K562 (cell line): ENCODE data around the gene TMEM41B. TPM values are rescaled to one million over a fixed set of nuclear protein-coding genes. Genes with fewer than 3 reads are reported as not detected.

Experiments
- ATF7 ChIP-seq: fragments of 450-650 bp; IDR thresholded peaks from 2 replicates; pipeline ENCODE4 v1.7.1; 2014; ENCODE audit warnings: mild to moderate bottlenecking, moderate library complexity
- BHLHE40 ChIP-seq: IDR thresholded peaks from 2 replicates; pipeline ENCODE4 v1.6.1; 2011; ENCODE audit warnings: low read length, improper control_type of control experiment
- CHAMP1 ChIP-seq: fragments of 450-650 bp; IDR thresholded peaks from 2 replicates; pipeline ENCODE4 v1.6.1; 2016; ENCODE audit warnings: mild to moderate bottlenecking
- ESRRB ChIP-seq: fragments of 250-450 bp; sonication (Bioruptor Pico); IDR thresholded peaks from 2 replicates; pipeline ENCODE4 v1.5.0; 2020; ENCODE audit warnings: mild to moderate bottlenecking, moderate library complexity, borderline replicate concordance
- ETS2 ChIP-seq: IDR thresholded peaks from 2 replicates; pipeline ENCODE4 v1.6.1; 2016; ENCODE audit warnings: borderline replicate concordance, missing genetic modification characterization, mild to moderate bottlenecking, moderate library complexity, missing compliant biosample characterization; ENCODE audit not compliant: poor library complexity, severe bottlenecking
- GTF2A2 ChIP-seq: IDR thresholded peaks from 2 replicates; pipeline ENCODE4 v1.6.1; 2016; ENCODE audit warnings: mild to moderate bottlenecking, missing genetic modification characterization, missing compliant biosample characterization
- LARP7 ChIP-seq: fragments of 450-650 bp; IDR thresholded peaks from 2 replicates; pipeline ENCODE4 v1.6.1; 2016
- MCM2 ChIP-seq: fragments of 450-650 bp; IDR thresholded peaks from 2 replicates; pipeline ENCODE4 v1.6.1; 2017; ENCODE audit warnings: low read depth, mild to moderate bottlenecking
- POU5F1 ChIP-seq: fragments of 150-350 bp; IDR thresholded peaks from 2 replicates; pipeline ENCODE4 v1.6.1; 2014; ENCODE audit warnings: borderline replicate concordance, low read length, low read depth, mild to moderate bottlenecking; ENCODE audit not compliant: partially characterized antibody
- PRMT5 ChIP-seq: sonication (generic); formaldehyde crosslinking; IDR thresholded peaks from 2 replicates; pipeline ENCODE4 v1.5.0; 2020; ENCODE audit warnings: missing genetic modification reagents
- THRAP3 ChIP-seq: fragments of 450-650 bp; IDR thresholded peaks from 2 replicates; pipeline ENCODE4 v1.6.1; 2016; ENCODE audit warnings: mild to moderate bottlenecking, inconsistent platforms, borderline replicate concordance
- ZBTB7A ChIP-seq: IDR thresholded peaks from 2 replicates; pipeline ENCODE4 v1.6.1; 2011; ENCODE audit warnings: low read depth, mild to moderate bottlenecking, low read length, moderate library complexity, borderline replicate concordance; ENCODE audit not compliant: control insufficient read depth
- ZC3H4 ChIP-seq: sonication (generic); formaldehyde crosslinking; IDR thresholded peaks from 2 replicates; pipeline ENCODE4 v1.9.0; 2021; ENCODE audit warnings: missing genetic modification reagents, borderline replicate concordance
- ZNF232 ChIP-seq: sonication (generic); formaldehyde crosslinking; IDR thresholded peaks from 2 replicates; pipeline ENCODE4 v1.8.0; 2022; ENCODE audit warnings: mild to moderate bottlenecking, missing genetic modification reagents
- ZNF274 ChIP-seq: IDR thresholded peaks from 2 replicates; pipeline ENCODE4 v1.6.1; 2011; ENCODE audit warnings: low read depth, mild to moderate bottlenecking, low read length, moderate library complexity, borderline replicate concordance
- ZNF561 ChIP-seq: fragments of 450-650 bp; formaldehyde crosslinking; conservative IDR thresholded peaks from 2 replicates; pipeline ENCODE4 v1.4.0; 2020; ENCODE audit warnings: mild to moderate bottlenecking, moderate library complexity
- ZNF609 ChIP-seq: sonication (generic); formaldehyde crosslinking; IDR thresholded peaks from 2 replicates; pipeline ENCODE4 v1.8.1; 2023; ENCODE audit warnings: missing genetic modification reagents, mild to moderate bottlenecking, borderline replicate concordance
- ZNF639 ChIP-seq, 2 experiments: fragments of 200-800 bp in 1 of 2; sonication (Bioruptor generic) in 1 of 2; sonication (generic) in 1 of 2; formaldehyde crosslinking in 1 of 2; IDR thresholded peaks in 1 of 2; conservative IDR thresholded peaks in 1 of 2; 2 replicates each; pipeline versions ENCODE4 v1.5.0 to v1.6.1; 2016 to 2020; ENCODE audit warnings: missing compliant biosample characterization in 1 of 2, missing genetic modification characterization in 1 of 2, missing genetic modification reagents in 1 of 2
- polyA plus RNA-seq, 8 experiments: library from polyadenylated mRNA; depleted of rRNA in 4 of 8; stranded (reverse) in 5 of 8; unstranded in 3 of 8; fragments of >200 nt; fragmentation: Nextera tagmentation in 2 of 8; fragmentation: Illumina TruSeq in 1 of 8; extraction: Ambion mirVana in 2 of 8; extraction: Trizol in 1 of 8; gene quantifications; 2 replicates each; pipeline versions ENCODE4 v1.2.1 to v1.2.3, GENCODE V29; 2011 to 2014; ENCODE audit warnings: inconsistent platforms in 1 of 8, missing spikeins in 1 of 8
- total RNA-seq, 7 experiments: library from RNA; depleted of rRNA in 6 of 7; stranded (reverse); fragments of >200 nt in 6 of 7; fragmentation: Illumina TruSeq in 2 of 7; extraction: Trizol in 2 of 7; gene quantifications; 2 replicates each; pipeline versions ENCODE4 v1.2.1 to v1.2.3, GENCODE V29; 2011 to 2021; ENCODE audit warnings: low replicate concordance in 1 of 7

The TMEM41B gene
- total and polyA plus RNA-seq, 9 of the 15 experiments (the other 6 are each of a cell fraction or from before 2014, with no cell fraction given) = 17.1 to 89.6 (median 48.7) TPM

GRCh38 chr11:9264316-9265210 is 49.8 kb downstream of the TMEM41B start (continued):
- TF ChIP-seq ESRRB (CRISPR knock-in tag) (no peak), ZC3H4 (CRISPR knock-in tag) (peak; percentile 92), CHAMP1 (no peak), ATF7 (no peak), THRAP3 (no peak), ZNF639 (CRISPR knock-in tag; conservative IDR thresholded peaks at IDR 0.05 in 1 of 2, IDR thresholded peaks at IDR 0.05 in 1 of 2) (0 out of 4 replicates have a peak, but pooled peaks of 1 of the 2 experiments have one; percentile 28), ETS2 (tag) (no peak), BHLHE40 (no peak), PRMT5 (CRISPR knock-in tag) (no peak), ZNF274 (no peak), ZBTB7A (peak; percentile 7; the same call in 1 of the 2 replicates), ZNF232 (CRISPR knock-in tag) (no peak), MCM2 (no peak), ZNF609 (no peak), POU5F1 (no peak), ZNF561 (CRISPR knock-in tag) (no peak), LARP7 (no peak), GTF2A2 (0 out of 2 replicates have a peak, but pooled peaks have one; percentile 38)
